Skeletal muscle tissue (tissue), 4 donors: ENCODE measurements around the gene LAMB2. TPM values are rescaled to one million over a fixed set of nuclear protein-coding genes. Genes with fewer than 3 reads are reported as not detected.

ENCODE experiments used
- H3K27ac ChIP-seq: one replicate; pipeline ENCODE4 v1.7.0; 2013; ENCODE audit warnings: mild to moderate bottlenecking, low read depth, low read length, inconsistent platforms
- H3K27me3 ChIP-seq, 3 donors: one replicate each; pipeline ENCODE4 v1.7.0; 2013; ENCODE audit warnings: low read length in 3 of 3; ENCODE audit not compliant: control insufficient read depth in 3 of 3, insufficient read depth in 3 of 3
- H3K36me3 ChIP-seq, 3 donors: one replicate each; pipeline ENCODE4 v1.7.0; 2013; ENCODE audit warnings: low read length in 3 of 3; ENCODE audit not compliant: control insufficient read depth in 3 of 3, insufficient read depth in 3 of 3
- H3K4me1 ChIP-seq, 3 donors: one replicate each; pipeline ENCODE4 v1.7.0; 2013; ENCODE audit warnings: low read length in 3 of 3, mild to moderate bottlenecking in 3 of 3; ENCODE audit not compliant: control insufficient read depth in 3 of 3, insufficient read depth in 3 of 3
- H3K4me3 ChIP-seq, 3 donors: one replicate each; pipeline ENCODE4 v1.7.0; 2013; ENCODE audit warnings: low read length in 3 of 3
- H3K9ac ChIP-seq, 3 donors: one replicate each; pipeline ENCODE4 v1.7.0; 2013; ENCODE audit warnings: low read length in 3 of 3, mild to moderate bottlenecking in 3 of 3, moderate library complexity in 2 of 3, low read depth in 1 of 3
- H3K9me3 ChIP-seq, 3 donors: one replicate each; pipeline ENCODE4 v1.7.0; 2013; ENCODE audit warnings: low read length in 3 of 3; ENCODE audit not compliant: control insufficient read depth in 3 of 3
- total RNA-seq: library from RNA; depleted of rRNA; stranded (reverse); fragments of >200 nt; gene quantifications from one replicate; pipeline ENCODE4 v1.2.3, GENCODE V29; 2014
- donor health status: Osteomylitis.

LAMB2 gene
- total RNA-seq, 1 donor from 2014 or later: 601 TPM

DNA sequence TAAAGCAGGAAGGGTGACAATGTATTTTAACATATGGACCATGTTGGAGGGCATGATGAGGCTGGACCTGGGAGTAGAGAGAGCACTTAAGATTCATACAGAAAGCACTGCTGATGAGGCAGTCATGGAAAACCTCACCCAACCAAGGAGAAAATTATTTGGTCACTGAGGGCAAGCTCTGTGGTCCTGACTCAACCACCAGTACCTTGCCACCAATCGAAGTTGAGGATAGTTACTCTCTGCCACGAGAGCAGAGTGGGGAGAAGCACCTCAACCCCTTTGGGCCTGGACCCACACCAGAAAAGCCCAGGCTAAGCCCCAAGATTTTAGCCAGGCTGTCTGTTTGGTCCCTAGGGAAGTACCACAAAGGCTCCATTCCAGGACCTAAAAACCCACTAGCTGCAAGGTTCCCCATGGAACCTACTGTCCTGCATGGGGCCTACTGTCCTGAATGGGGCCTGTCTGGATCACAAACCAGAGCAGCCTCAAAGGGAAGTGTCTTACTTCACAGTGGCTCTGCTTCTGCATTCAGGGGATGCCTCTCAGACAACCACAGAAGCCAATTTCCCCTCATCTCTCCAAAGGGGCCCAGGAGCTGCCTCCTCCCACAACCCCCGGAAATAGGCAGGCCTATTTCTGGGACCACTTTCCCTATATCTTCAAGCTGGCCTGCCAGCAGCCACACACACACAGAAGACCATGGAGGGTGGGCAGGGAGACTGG lies 29.1 kb upstream of the LAMB2 start:
- Histone ChIP-seq H3K36me3 (peaks cover 19 to 24% (median 22%) of the 10 kb centered on the region in 3 donors), H3K9ac (no peak overlapping the region), H3K27me3 (no peaks in the 10 kb centered on the region), H3K9me3 (peaks cover 0 to 4% (median 0%) of the 10 kb centered on the region in 3 donors), H3K4me1 (peaks cover 22 to 44% (median 40%) of the 10 kb centered on the region in 3 donors), H3K4me3 (no peak overlapping the region), H3K27ac (no peak overlapping the region)

DNA sequence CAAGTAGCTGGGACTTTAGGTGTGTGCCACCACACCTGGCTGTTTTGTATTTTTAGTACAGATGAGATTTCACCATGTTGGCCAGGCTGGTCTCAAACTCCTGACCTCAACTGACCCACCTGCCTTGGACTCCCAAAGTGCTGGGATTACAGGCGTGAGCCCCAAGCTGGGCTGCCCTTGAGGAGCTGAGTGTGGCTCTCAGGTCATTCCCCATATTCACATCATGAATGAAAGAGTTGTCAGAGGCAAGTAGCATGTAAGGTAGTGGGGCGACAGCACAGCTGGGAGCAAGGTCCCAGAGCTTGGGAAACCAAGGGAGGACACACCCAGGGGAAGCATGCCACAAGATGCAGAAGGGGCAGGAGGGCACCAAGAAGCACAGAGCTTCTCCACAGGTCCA lies 28.3 kb upstream of the LAMB2 start:
- Histone ChIP-seq H3K27me3 (no peaks in the 10 kb centered on the region), H3K4me3 (no peak overlapping the region), H3K9me3 (no peaks in the 10 kb centered on the region), H3K27ac (no peak overlapping the region), H3K9ac (no peak overlapping the region), H3K36me3 (peaks cover 19 to 24% (median 22%) of the 10 kb centered on the region in 3 donors), H3K4me1 (peaks cover 15 to 36% (median 32%) of the 10 kb centered on the region in 3 donors)

DNA sequence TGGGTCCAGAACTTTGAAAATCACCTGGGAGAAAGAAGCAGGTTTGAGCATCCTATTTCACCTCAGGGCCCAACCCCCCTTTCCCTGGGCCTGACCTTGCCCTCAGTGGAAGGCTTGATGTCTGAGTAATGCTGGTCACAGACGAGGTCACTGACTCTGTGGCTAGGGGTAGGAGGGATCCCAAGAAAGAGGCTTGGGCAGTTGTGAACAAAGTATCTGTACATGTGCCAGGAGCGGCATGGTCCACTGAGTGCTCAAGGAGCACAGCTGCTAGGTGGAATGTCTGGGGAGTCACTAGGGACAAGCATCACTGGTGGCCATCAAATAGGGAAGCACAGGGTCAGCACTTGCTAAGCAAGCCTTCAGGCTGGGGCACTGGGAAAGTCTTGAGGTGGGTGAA lies 25.9 kb upstream of the LAMB2 start:
- Histone ChIP-seq H3K9ac (no peak overlapping the region), H3K27ac (no peak overlapping the region), H3K4me3 (no peak overlapping the region), H3K27me3 (no peaks in the 10 kb centered on the region), H3K9me3 (no peaks in the 10 kb centered on the region), H3K36me3 (peaks cover 14 to 19% (median 17%) of the 10 kb centered on the region in 3 donors), H3K4me1 (peaks cover 6 to 18% (median 17%) of the 10 kb centered on the region in 3 donors)

DNA sequence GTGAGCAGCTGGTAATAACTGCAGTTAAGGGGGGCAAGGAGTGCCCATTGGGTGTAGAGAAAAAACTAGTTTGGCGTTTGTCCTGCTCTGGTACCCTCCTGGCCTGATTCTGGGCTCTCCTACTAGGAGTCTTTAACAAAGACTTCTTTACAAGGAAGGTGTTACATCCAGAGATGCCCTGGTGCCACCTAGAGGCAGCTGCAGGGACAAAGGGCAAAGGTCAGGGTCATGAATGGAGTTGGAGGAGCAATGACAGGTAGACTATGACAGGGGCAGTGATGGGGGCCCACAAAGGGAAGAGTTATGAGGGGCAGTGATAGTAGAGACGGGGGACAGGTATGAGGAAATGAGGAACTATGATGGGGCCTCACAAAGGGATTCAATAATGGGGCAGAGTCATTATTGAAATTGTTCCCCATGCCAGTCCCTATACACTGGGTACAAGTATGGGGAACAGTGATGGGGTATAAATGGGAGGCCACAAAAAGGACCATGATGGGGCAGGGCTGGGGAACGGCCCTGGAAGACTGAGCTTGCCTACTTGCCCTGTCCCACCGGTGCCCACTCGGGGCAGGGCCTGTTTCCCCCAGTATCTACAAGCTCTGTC lies 25.4 kb upstream of the LAMB2 start:
- no peaks in the 10 kb centered on the region for H3K27me3 ChIP-seq
- H3K27ac ChIP-seq: no peak overlapping the region
- peaks cover 6 to 16% (median 12%) of the 10 kb centered on the region in 3 donors for H3K4me1 ChIP-seq
- no peak overlapping the region for H3K4me3 ChIP-seq
- H3K36me3 ChIP-seq: peaks cover 8 to 13% (median 11%) of the 10 kb centered on the region in 3 donors
- H3K9me3 ChIP-seq: no peaks in the 10 kb centered on the region
- no peak overlapping the region for H3K9ac ChIP-seq

DNA sequence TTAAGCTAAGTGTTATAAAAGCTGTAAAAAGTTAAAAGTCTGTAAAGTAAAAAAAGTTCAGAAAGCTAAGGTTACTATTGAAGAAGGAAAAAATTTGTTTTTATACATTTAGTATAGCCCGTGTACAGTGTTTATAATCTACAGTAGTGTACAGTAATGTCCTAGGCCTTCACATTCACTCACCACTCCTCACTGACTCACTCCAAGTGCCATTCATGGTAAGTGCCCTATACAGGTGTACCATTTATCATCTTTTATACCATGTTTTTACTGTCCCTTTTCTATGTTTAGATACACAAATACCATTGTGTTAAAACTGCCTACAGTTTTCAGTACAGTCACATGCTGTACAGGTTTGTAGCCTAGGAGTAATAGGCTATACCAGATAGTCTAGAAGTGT lies 24.4 kb upstream of the LAMB2 start:
- H3K4me1 ChIP-seq: peaks cover 6 to 11% (median 6%) of the 10 kb centered on the region in 3 donors
- H3K27me3 ChIP-seq: no peaks in the 10 kb centered on the region
- peaks cover 2 to 5% (median 4%) of the 10 kb centered on the region in 3 donors for H3K36me3 ChIP-seq
- H3K27ac ChIP-seq: no peak overlapping the region
- H3K4me3 ChIP-seq: no peak overlapping the region
- H3K9ac ChIP-seq: no peak overlapping the region
- no peaks in the 10 kb centered on the region for H3K9me3 ChIP-seq

DNA sequence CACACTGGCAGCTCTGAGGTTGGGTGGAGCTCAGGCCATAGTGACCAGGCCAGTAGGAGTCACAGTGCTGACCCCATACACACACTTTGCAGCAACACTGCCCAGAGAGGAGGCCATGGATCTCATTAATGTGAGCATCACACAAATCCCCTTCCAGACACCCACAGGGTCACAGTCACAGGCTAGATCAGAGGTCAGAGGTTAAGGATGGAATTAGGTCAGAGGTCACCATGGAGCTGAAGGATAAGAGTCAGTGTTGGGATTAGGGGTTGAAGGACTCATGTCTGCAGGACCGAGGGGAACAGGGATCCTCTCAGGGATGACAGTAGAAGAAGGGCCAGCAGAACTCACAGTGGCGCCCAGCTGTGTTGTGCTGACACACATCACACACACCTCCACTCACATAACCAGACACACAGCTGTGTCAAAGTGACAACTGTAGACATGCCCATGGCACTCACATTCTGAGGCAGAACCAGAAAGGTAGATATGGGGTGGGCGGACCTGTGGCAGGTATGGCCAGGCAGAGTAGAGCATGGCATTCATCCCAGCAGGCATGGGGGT lies 20.6 kb upstream of the LAMB2 start:
- Histone ChIP-seq H3K27ac (no peak overlapping the region), H3K4me1 (no peaks in the 10 kb centered on the region), H3K9me3 (no peaks in the 10 kb centered on the region), H3K9ac (no peak overlapping the region), H3K27me3 (peaks cover 0 to 4% (median 0%) of the 10 kb centered on the region in 3 donors), H3K36me3 (no peaks in the 10 kb centered on the region), H3K4me3 (no peak overlapping the region)

DNA sequence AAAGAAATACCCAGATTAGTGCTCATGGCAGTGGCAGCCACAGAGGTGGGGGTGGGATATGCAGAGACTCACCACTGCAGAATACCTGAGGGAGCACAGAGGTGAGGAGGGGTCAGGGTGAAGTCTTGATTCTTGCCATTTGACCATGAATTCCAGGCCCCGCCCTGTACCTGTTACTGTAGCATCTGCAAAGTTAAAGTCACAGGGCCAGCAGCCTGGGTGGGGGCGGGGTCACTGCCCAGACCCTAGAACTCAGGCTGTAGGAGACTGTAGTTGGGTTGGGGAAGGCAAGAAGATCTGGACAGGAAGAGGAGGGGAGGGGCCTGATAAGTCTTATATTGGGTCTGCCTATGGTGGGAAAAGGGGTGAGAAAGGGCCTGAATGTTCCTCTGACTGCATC lies 18.8 kb upstream of the LAMB2 start:
- no peaks in the 10 kb centered on the region for H3K4me1 ChIP-seq
- peaks cover 0 to 4% (median 0%) of the 10 kb centered on the region in 3 donors for H3K27me3 ChIP-seq
- no peaks in the 10 kb centered on the region for H3K9me3 ChIP-seq
- H3K36me3 ChIP-seq: no peaks in the 10 kb centered on the region
- no peak overlapping the region for H3K4me3 ChIP-seq
- no peak overlapping the region for H3K27ac ChIP-seq
- no peak overlapping the region for H3K9ac ChIP-seq

DNA sequence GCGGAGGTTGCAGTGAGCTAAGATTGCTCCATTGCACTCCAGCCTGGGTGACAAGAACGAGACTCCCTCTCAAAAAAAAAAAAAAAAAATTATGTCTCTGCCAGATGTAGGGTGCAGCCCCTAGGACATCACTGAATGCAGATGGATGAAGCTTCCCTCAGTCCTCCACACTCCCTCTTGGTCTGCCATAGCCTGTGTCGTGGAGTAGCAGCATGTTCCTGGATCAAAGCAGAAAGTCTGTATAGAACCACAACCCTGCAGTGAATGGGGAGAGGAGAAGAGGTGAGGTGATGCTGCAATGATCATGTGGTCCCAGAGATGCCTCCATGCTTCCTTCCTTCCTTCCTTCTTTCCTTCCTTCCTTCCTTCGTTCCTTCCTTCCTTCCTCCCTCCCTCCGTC lies 15.3 kb upstream of the LAMB2 start:
- Histone ChIP-seq H3K27ac (no peak overlapping the region), H3K27me3 (peaks cover 0 to 4% (median 0%) of the 10 kb centered on the region in 3 donors), H3K9ac (no peak overlapping the region)

DNA sequence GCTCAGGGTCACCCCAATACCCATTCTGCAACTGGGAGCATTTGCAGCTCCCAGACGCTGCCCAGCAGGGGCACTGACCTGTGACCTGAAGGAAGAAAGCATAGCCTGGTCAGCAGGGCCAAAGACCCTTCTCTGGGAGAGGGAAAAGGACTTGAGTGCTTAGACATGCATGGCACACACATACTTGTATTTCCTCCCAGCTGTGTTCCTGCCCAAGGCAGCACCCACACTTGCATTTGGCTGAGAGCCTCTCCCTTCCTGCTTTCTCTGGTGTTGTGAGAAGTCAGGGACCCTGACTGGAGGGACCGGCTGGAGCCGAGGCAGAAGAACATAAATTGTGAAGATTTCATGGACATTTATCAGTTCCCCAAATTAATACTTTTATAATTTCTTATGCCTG lies 7.2 kb upstream of the LAMB2 start:
- Histone ChIP-seq H3K27ac (no peak overlapping the region), H3K27me3 (peaks cover 0 to 10% (median 6%) of the 10 kb centered on the region in 3 donors), H3K9ac (no peak overlapping the region), H3K9me3 (no peaks in the 10 kb centered on the region), H3K4me1 (no peaks in the 10 kb centered on the region), H3K4me3 (no peak overlapping the region), H3K36me3 (no peaks in the 10 kb centered on the region)

More for the DNA sequence above, 15.3 kb upstream of the LAMB2 start:
- no peaks in the 10 kb centered on the region for H3K4me1 ChIP-seq
- H3K9me3 ChIP-seq: no peaks in the 10 kb centered on the region
- H3K4me3 ChIP-seq: no peak overlapping the region
- no peaks in the 10 kb centered on the region for H3K36me3 ChIP-seq

DNA sequence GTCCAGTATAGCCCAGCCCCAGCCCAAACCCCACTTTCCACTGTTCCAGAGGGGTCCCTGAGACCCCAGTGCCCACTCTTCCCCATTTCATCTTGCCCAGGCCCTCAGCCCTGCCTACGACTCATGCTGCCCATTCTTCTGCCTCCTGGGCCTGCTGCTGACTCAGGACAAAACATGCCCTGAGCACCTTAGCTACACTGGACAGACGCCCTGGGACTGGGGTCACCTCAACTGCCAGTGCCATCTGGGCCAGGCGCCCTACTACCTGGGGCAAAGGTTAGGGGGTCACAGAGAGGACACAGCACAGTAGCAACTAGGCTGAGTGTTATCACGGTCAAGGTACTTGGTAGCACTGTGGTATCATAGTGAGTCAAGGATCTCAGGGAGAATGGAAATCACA lies 2.6 kb upstream of the LAMB2 start:
- H3K4me3 ChIP-seq: no peak overlapping the region
- H3K4me1 ChIP-seq: peaks cover 24 to 35% (median 27%) of the 10 kb centered on the region in 3 donors
- H3K36me3 ChIP-seq: peaks cover 9 to 12% (median 10%) of the 10 kb centered on the region in 3 donors
- no peaks in the 10 kb centered on the region for H3K9me3 ChIP-seq
- peaks cover 0 to 10% (median 6%) of the 10 kb centered on the region in 3 donors for H3K27me3 ChIP-seq
- no peak overlapping the region for H3K9ac ChIP-seq
- no peak overlapping the region for H3K27ac ChIP-seq
